ENCODE results near the gene SERPINA4.
A peak's percentile ranks its signal among the peaks of the same experiment; 100 is the strongest.

SERPINA4 gene, protein sequence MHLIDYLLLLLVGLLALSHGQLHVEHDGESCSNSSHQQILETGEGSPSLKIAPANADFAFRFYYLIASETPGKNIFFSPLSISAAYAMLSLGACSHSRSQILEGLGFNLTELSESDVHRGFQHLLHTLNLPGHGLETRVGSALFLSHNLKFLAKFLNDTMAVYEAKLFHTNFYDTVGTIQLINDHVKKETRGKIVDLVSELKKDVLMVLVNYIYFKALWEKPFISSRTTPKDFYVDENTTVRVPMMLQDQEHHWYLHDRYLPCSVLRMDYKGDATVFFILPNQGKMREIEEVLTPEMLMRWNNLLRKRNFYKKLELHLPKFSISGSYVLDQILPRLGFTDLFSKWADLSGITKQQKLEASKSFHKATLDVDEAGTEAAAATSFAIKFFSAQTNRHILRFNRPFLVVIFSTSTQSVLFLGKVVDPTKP

DNA sequence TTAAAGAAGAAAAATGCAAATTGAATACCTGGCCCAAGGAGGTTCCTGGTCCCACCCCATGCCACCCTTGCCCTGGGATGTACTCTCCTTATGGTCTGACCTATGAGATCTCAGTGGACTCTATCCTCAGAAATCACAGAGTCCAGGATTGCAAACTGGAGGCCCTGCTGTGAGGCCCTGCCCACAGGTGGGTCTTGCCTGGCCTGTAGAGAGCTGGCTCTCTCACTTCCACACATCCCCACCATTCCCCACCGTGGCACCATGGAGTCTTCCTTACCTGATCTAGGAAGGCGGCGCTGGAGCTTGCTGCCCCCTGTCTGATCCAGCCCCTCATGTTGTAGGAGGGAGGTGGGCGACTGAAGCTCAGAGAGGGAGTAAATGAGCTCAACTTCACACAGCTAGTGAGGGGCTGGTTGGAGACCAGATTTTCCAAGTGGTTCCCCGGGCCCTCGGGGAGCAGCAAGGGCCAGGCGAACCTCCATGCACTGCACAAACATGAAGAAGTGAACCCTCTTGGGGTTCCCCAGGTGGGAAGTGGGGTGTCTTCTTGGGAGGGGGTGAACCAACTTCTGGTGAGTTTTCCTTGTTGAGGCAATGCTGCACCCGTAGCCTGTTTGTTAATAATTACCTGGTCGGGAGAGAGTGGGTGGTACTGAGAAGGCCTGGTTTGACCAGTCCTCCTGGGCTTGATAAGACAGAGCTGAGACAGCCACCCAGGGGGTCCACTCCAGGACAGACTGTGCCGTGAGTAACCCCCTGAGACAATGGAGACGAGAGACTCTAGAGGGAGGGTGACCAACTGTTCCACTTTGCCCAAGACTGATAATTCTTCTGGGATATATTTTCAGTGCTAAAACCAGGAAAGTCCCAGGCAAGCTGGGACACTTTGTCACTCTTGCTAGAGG, at the start of gene SERPINA4:
Gene SERPINA4 (plus strand): TSS at position 692 of the 905 bp plus-strand sequence. CDS start 2,041 bp downstream, outside the sequence.
- no peak for DNase-seq (ENCODE audit: low read depth)

GRCh38 chr14:94514351-94514750, 46.9 kb upstream of the SERPINA4 start:
- DNase-seq (ENCODE audit: low read depth) = no peak

DNA sequence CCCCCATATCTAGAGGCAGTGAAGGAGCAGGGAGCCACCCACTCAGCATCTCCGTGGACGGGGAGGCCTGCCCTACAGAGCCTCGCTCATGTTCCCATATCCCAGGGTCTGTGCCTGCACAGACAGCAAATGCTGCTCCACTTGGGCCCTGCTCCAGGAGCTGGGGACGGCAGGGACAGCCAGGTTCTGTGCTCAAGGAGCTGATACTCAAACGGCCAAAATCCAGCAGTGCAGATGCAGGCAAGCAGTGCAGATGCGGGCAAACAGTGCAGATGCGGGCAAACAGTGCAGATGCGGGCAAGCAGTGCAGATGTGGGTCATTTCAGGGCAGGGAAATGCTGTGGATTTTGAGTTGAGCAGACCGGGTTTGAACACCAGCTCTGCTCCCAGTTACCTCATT, 45.8 kb upstream of the SERPINA4 start:
- no peak for DNase-seq (ENCODE audit: low read depth)

GRCh38 chr14:94515856-94516255, 45.4 kb upstream of the SERPINA4 start:
- no peak for DNase-seq (ENCODE audit: low read depth)

DNA sequence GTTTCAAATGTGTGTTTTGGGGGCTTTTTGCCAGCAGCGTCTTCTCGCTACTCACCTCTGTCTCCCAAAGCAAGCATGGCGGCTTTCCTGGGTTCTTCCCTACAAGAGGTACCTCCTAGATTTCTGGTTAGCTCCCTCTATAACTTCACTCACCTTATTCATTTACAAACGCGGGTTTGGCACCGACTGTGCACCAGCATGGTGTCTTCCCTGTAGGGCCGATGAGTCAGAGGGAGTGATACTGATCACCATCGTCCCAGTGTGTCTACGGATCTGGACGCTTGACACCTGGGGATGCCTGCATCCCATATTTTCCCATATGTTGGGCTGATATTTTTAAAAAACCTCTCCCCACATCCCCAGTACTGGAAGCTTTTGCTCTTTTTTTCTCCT, 44.0 kb upstream of the SERPINA4 start:
- no peak for DNase-seq (ENCODE audit: low read depth)

DNA sequence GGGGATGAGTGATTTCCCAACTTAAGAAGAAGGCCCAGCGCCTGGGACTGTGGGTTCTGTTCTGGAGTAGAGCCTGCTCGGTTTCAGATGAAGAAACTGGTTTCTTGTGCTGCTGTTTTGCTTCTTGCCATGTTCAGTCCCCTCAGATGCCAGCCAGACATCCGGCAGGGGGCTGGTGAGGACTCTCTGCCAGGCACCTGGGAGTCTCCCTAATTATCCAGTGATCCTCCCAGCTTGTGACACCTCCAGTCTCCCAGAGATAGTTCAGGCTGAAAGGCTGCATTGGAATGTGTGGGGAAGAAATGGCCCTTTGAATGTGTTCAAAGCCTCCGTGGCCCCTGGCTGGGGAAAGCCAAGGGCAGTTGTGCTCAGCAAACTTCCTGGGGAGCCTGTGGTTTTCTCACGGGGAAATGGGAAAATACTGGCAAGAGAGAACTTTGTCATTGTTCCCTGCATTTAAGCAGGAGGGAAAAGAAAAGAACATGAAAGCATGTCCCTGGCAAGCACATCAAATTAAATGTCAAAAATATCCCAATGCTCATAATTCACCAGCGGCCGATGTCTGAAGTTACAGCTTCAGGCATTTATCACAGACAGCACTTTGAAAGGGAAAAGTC, 43.5 kb upstream of the SERPINA4 start:
- DNase-seq (ENCODE audit: low read depth) = no peak

- DNase-seq (ENCODE audit: low read depth) = no peak
Measured at GRCh38 chr14:94521375-94522114, 39.7 kb upstream of the SERPINA4 start.

GRCh38 chr14:94522115-94522724, 39.0 kb upstream of the SERPINA4 start:
- DNase-seq (ENCODE audit: low read depth) = no peak

DNA sequence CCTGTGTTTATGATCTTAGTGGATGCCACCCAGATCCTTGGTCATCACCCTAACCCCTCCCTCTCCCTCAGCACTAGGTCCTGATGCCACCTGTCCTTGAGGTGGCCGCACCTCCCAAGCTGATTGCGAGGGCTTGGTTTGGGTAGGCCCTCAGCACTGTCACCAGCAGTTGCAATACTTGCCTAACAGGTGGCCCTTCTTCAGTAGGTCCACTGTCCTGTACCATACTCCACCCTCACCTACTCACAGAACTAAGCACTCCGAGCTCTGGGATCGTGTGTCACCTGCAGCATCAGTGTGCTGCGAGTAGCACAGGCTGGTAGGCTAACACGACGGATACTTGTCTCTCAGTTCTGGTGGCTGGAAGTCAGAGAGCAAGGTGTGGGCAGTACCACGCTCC, 38.0 kb upstream of the SERPINA4 start:
- DNase-seq (ENCODE audit: low read depth) = no peak

GRCh38 chr14:94524093-94524492, 37.1 kb upstream of the SERPINA4 start:
- DNase-seq (ENCODE audit: low read depth) = no peak

GRCh38 chr14:94531187-94531586, 30.1 kb upstream of the SERPINA4 start:
- DNase-seq (ENCODE audit: low read depth) = no peak

GRCh38 chr14:94532447-94532846, 28.8 kb upstream of the SERPINA4 start:
- peak; percentile 9 for DNase-seq (ENCODE audit: low read depth)

DNA sequence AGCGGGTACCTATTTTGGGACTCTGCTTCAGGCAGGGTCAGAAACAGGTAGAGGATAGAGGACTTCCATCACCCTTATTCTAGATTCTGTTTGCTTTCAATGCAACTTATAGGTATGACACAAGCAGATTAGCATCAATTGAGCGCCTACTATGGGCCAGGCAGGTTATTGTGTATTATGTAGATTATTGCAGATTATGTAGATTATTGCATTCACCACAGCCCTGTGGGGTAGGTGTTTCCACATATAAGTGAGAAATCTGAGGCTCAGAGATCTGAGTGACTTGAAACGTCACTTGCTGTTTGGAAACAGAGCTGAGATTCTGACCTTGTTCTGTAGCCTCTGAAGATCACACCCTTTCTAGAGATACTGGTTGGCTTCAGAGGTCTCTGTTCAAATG, 25.7 kb upstream of the SERPINA4 start:
- DNase-seq (ENCODE audit: low read depth) = no peak

- no peak for DNase-seq (ENCODE audit: low read depth)
Measured at GRCh38 chr14:94536836-94537235, 24.4 kb upstream of the SERPINA4 start.

- no peak for DNase-seq (ENCODE audit: low read depth)
Measured at GRCh38 chr14:94538070-94538740, 23.0 kb upstream of the SERPINA4 start.

DNA sequence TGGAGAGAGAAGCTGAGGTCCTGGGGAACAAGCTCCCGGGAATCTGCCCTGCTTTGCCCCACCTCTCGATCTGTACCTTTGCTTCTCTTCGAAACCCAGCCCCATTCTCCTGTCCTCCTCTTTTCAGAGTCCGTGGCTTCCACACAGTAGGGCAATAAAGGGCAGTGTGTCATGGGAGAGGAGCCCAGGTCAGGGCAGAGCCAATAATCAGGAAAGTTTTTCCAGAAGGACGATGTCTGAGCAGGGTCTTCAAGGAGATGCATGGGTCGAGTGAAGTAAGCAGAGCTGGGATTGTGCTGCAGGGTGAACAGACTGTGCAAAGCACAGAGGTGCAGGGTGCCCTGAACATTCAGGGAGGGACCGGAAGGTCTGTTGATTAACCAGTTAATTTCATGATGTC, 22.1 kb upstream of the SERPINA4 start:
- no peak for DNase-seq (ENCODE audit: low read depth)

DNA sequence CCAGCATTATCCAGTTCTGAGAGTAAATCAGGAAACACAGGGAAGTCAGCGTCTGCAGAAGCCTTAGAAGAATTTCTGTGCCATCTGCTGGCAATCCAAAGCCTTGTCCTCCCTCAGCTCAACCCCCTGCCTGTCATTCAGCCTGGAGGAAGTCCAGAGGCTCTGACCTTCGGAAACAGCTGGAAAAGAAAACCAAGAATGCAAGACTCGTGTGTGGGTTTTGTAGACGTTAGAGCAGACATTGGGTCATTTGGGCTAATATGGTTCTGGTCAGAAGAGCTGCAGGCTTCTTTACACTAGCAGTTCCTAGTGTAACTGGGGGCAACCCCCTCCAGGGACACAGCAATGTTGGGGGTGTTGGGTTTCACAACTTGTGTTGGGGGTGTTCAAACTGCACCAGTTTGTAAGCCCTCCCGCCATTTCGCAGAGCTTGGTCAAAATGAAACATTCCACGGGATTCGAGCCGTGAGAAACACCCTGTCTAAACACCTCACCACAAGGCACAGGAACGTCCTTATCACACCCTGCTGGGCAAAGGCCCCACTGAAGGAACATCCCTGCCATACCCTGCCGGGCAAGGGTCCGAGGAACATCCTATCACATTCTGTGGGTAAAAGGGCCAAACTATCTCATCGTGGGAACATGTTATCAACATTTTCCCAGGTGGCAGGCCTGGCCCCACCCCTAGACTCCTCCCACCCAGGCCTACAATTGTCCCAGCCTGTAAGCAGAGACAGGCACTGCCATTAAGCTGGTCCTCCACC, 21.0 kb upstream of the SERPINA4 start:
- DNase-seq (ENCODE audit: low read depth) = peak; percentile 31

GRCh38 chr14:94541234-94541975, 19.8 kb upstream of the SERPINA4 start:
- DNase-seq (ENCODE audit: low read depth) = no peak

DNA sequence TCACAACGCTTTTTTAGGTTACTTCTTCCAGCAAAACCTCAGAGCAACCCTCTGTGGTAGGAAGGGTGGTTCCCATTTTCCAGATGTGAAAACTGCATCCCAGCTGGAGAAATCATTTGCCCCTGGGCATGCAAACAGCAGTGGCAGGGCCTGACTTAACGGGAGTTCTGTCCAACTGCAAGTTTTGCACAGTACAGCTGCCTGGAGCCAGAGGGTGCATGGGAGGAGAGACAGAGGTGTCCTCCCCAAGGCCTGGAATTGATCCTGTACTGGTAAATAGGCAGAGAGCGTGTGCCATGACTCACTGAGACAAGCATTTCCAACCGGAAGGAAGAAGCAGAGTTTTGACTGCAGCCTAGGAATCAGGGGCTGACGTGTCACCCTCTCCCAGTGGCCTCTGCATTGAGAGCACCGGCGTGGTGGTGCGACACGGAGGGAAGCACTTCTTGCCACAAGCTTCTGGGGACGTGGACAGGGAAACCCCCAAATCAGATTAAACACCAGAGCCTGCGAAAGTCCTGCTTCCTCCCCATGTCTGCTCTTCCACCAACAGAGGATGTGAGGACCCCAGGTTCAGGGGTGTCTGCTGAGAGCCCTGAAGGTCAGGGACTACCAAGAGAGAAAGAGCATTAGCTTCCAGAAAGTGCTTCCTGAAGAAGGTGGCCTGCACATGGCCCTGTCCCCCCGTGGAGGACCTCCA, 19.0 kb upstream of the SERPINA4 start:
- DNase-seq (ENCODE audit: low read depth) = no peak

Data from stromal cell of bone marrow (primary cell).